MM.1S (cell line): ENCODE results near the gene LRRC42.

ENCODE experiments used
- EZH2 ChIP-seq: fragments of 300-600 bp; sonication (generic); optimal IDR thresholded peaks from 2 replicates; pipeline ENCODE3; 2017; ENCODE audit warnings: low read depth, mild to moderate bottlenecking, antibody characterized with exemption, low read length, mixed read lengths
- EZH2phosphoT487 ChIP-seq: fragments of 300-600 bp; sonication (generic); IDR thresholded peaks from 2 replicates; pipeline ENCODE4 v1.6.1; 2018; ENCODE audit warnings: antibody characterized with exemption, low read length

DNA sequence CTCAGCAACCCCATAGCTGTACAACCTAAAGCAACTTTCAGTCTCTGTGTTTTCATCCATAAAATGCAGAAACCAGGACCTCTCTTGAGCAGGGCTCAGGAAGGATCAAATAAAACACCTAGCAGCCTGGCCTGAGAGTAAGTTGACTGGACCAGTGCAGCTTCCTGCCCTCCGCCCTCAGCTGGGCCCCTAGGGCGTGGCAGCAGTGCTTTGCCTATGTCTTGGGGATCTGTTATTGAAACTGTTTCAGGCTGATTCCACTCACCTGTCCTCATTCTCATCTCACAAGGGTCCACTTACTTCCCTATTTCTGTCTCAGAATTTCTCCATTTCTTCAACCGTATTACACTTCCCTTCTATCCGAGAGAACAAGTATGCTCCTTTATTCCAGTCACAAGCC, 17.3 kb downstream of the LRRC42 start:
- TF ChIP-seq EZH2: no peak
- TF ChIP-seq EZH2phosphoT487: no peak
